Stomach (tissue), 9 donors: ENCODE data around the gene DNAJB4. TPM values are rescaled to one million over a fixed set of nuclear protein-coding genes. Genes with fewer than 3 reads are reported as not detected.
"Not testable (repeated sequence)": the region's sequence is repeated elsewhere in the genome, so short reads cannot be mapped to it uniquely, and the experiment has no call there.

Experiments used
- DNase-seq, 2 donors: peaks; one replicate each; pipeline versions ENCODE4 v3.0.0 to v3.0.0-alpha.2; 2013 to 2019
- H3K27ac ChIP-seq, 5 donors: fragments of 200-600 bp in 4 of 5; sonication (generic) in 4 of 5; one replicate each; pipeline ENCODE4 v1.5.1; 2013 to 2019; ENCODE audit warnings: mild to moderate bottlenecking in 1 of 5, moderate library complexity in 1 of 5
- H3K27me3 ChIP-seq, 3 donors: fragments of 200-600 bp; sonication (generic); one replicate each; pipeline ENCODE4 v1.5.1; 2017 to 2019; ENCODE audit warnings: mixed run types in 1 of 3
- H3K36me3 ChIP-seq, 4 donors: fragments of 200-600 bp; sonication (generic); 1 replicate in 3 of 4; 2 replicates in 1 of 4; pipeline ENCODE4 v1.5.1; 2016 to 2019
- H3K4me1 ChIP-seq, 4 donors: fragments of 200-600 bp; sonication (generic); one replicate each; pipeline ENCODE4 v1.5.1; 2016 to 2019
- H3K4me3 ChIP-seq, 4 donors: fragments of 200-600 bp; sonication (generic) in 3 of 4; one replicate each; pipeline ENCODE4 v1.5.1; 2016 to 2019; ENCODE audit warnings: mild to moderate bottlenecking in 1 of 4
- H3K9me3 ChIP-seq, 4 donors: fragments of 200-600 bp; sonication (generic); one replicate each; pipeline ENCODE4 v1.5.1; 2016 to 2019
- EP300 ChIP-seq: sonication (generic); formaldehyde crosslinking; IDR thresholded peaks from one replicate; pipeline ENCODE4 v1.6.1; 2017; ENCODE audit warnings: antibody characterized with exemption
- POLR2A ChIP-seq, 4 donors: fragments of 450-650 bp; IDR thresholded peaks; one replicate each; pipeline ENCODE4 v1.6.1; 2016; ENCODE audit warnings: antibody characterized with exemption in 4 of 4, control low read depth in 2 of 4, mild to moderate bottlenecking in 1 of 4, moderate library complexity in 1 of 4
- POLR2AphosphoS5 ChIP-seq, 3 donors: sonication (generic); formaldehyde crosslinking; IDR thresholded peaks; one replicate each; pipeline ENCODE4 v1.6.1; 2016; ENCODE audit warnings: antibody characterized with exemption in 3 of 3
- WGBS, 5 donors: extraction: QIAGEN DNeasy Blood & Tissue Kit in 3 of 5; methylation state at CpG; one replicate each; pipeline versions ENCODE4 v1.1.5 to v1.1.7; 2013 to 2018; 5-methylcytosine and 5-hydroxymethylcytosine counted together
- intact Hi-C: fragments of 100-400 bp; cut with DNase I; formaldehyde crosslinking; loops from one replicate; pipeline ENCODE4 v1.15.1; 2023; ENCODE audit warnings: low total_unique reads
- polyA plus RNA-seq, 3 donors: library from polyadenylated mRNA; stranded (reverse); fragments of 200-250 nt; gene quantifications; one replicate each; pipeline ENCODE4 v1.2.3, GENCODE V29; 2013
- total RNA-seq, 5 donors: library from RNA; depleted of rRNA; stranded (reverse); fragments of >200 nt; gene quantifications; one replicate each; pipeline versions ENCODE4 v1.1.0 to v1.2.3, GENCODE V29; 2014 to 2016
- TF ChIP-seq, protein P1 (sequence below), 7 experiments: fragments of 450-650 bp in 4 of 7; fragments of 200-600 bp in 3 of 7; sonication (generic) in 3 of 7; IDR thresholded peaks; one replicate each; pipeline ENCODE4 v1.5.1; 2016 to 2019; ENCODE audit warnings: antibody characterized with exemption in 7 of 7, control low read depth in 2 of 7, mild to moderate bottlenecking in 1 of 7
- donor health status: healthy with polysubstance abuse.
- donor health status: Bipolar disorder and iron deficiency.
- donor health status: healthy.

Gene DNAJB4
- total and polyA plus RNA-seq, 8 donors, result 7.2 to 65.7 (median 14.3) TPM

DNA sequence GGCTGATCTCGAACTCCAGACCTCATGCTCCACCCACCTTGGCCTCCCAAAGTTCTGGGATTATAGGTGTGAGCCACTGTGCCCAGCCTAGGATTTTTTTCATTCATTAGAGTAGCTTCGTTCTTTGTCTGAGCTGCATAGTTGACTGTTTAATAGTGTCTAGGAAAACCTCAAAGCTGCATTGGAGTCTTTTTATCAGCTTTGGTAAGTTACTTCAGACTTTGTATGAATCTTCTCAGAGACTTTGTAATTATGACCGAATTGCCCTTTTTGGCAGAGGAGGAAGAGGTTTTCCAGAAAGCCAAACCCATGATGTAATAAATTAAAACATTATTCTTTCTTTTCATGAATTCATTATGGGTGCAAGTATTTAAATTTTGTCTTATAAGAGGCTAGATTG is 5.1 kb downstream of the DNAJB4 start:
- intact Hi-C loops, result no loop called here
- Histone ChIP-seq H3K4me1 (peaks cover 0 to 61% (median 22%) of the 10 kb centered on the region in 4 donors), H3K9me3 (no peaks in the 10 kb centered on the region), H3K27ac (no peak overlapping the region), H3K36me3 (peaks cover 7 to 21% (median 20%) of the 10 kb centered on the region in 4 donors), H3K4me3 (peak overlapping the region in 2 of 4 donors; percentile 2 to 14), H3K27me3 (no peaks in the 10 kb centered on the region)
- WGBS, 5 donors, result 76 to 91% (median 84%) methylated on average over 3 of the region's 3 CpGs
- DNase-seq, result no peak
- TF ChIP-seq EP300 (no peak), POLR2A (IDR thresholded peaks at IDR 0.05) (no peak), POLR2AphosphoS5 (IDR thresholded peaks at IDR 0.05) (no peak)
- TF ChIP-seq, protein P1, sequence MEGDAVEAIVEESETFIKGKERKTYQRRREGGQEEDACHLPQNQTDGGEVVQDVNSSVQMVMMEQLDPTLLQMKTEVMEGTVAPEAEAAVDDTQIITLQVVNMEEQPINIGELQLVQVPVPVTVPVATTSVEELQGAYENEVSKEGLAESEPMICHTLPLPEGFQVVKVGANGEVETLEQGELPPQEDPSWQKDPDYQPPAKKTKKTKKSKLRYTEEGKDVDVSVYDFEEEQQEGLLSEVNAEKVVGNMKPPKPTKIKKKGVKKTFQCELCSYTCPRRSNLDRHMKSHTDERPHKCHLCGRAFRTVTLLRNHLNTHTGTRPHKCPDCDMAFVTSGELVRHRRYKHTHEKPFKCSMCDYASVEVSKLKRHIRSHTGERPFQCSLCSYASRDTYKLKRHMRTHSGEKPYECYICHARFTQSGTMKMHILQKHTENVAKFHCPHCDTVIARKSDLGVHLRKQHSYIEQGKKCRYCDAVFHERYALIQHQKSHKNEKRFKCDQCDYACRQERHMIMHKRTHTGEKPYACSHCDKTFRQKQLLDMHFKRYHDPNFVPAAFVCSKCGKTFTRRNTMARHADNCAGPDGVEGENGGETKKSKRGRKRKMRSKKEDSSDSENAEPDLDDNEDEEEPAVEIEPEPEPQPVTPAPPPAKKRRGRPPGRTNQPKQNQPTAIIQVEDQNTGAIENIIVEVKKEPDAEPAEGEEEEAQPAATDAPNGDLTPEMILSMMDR (IDR thresholded peaks at IDR 0.05), result no peak

DNA sequence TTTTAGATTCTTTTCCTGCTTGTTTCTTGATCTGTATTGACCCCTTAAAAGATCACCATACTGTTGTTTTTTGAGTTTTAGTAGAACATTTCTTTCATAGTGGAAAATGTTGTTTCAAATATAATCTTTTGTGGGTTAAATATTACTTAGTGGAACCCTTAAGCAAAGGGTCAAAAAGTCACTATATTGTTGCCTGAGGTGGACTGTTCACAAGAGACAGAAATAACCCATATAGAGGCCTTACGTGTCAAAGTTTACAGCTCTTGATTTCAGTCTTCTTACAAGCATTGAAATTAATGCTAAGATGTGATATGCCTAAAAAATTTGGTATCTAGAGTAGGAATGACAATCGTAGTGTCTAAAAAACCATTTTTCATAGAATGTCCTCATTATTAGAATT is 6.3 kb downstream of the DNAJB4 start:
- no peaks in the 10 kb centered on the region for H3K9me3 ChIP-seq
- H3K4me1 ChIP-seq, result peaks cover 0 to 65% (median 20%) of the 10 kb centered on the region in 4 donors
- intact Hi-C loops, result no loop called here
- peaks cover 10 to 29% (median 25%) of the 10 kb centered on the region in 4 donors for H3K36me3 ChIP-seq
- no peak for DNase-seq
- no peak overlapping the region for H3K27ac ChIP-seq
- TF ChIP-seq POLR2AphosphoS5 (IDR thresholded peaks at IDR 0.05), result no peak
- TF ChIP-seq, protein P1 (IDR thresholded peaks at IDR 0.05), result no peak
- no peak for TF ChIP-seq EP300
- no peaks in the 10 kb centered on the region for H3K27me3 ChIP-seq
- H3K4me3 ChIP-seq, result peak overlapping the region in 1 of 4 donors; percentile 10
- WGBS, 5 donors, result 84 to 97% (median 86%) methylated on average over 2 of the region's 2 CpGs

DNA sequence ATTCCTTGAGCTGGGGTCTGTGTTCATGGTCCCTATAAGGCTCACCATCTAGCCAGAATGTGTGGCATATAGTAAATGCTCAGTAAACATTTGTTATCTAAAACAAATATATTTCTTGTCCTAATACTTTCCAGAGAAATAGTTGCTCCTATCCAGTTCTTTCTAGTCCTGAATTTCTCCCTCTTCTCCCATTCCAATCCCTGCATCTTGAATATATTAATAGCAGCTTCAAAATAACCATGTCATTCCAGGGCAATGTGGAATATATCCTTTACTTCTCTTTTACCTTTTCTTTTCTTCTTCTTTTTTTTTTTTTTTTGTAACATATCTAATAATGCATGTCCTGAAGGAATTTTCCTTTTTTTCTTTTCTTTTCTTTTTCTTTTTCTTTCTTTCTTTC is 10.4 kb downstream of the DNAJB4 start:
- intact Hi-C loops, result no loop called here

DNA sequence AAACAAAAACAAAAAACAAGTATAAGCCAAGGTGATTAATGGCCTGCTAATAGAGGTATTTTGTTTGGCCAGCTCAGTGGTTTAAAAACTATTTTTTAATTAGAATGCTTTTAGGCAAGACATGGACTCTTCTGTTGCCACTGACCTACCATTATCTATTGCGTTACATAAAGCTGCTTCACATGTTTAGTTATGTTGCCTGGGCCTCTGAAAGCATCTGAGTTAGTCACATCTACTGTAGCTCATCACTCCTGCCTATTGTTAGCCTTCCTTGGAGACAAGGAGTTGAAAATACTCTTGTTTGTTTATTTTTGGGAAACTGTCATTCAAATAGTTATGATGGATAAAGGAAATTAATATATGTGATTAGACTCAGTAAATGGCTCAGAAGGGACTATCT is 14.3 kb downstream of the DNAJB4 start:
- intact Hi-C loops, result no loop called here
- H3K4me1 ChIP-seq, result peaks cover 0 to 10% (median 0%) of the 10 kb centered on the region in 4 donors
- no peaks in the 10 kb centered on the region for H3K9me3 ChIP-seq
- DNase-seq, result no peak
- TF ChIP-seq POLR2A (IDR thresholded peaks at IDR 0.05), result no peak
- no peak for TF ChIP-seq EP300
- TF ChIP-seq POLR2AphosphoS5 (IDR thresholded peaks at IDR 0.05), result no peak
- TF ChIP-seq, protein P1 (IDR thresholded peaks at IDR 0.05), result no peak
- H3K36me3 ChIP-seq, result peaks cover 10 to 33% (median 29%) of the 10 kb centered on the region in 4 donors
- no peak overlapping the region for H3K27ac ChIP-seq
- 90 to 100% (median 95%) methylated on average over 1 of the region's 1 CpG for WGBS, 5 donors
- no peak overlapping the region for H3K4me3 ChIP-seq
- no peaks in the 10 kb centered on the region for H3K27me3 ChIP-seq

More for the DNA sequence above, 10.4 kb downstream of the DNAJB4 start:
- Histone ChIP-seq H3K4me1 (peaks cover 0 to 25% (median 5%) of the 10 kb centered on the region in 4 donors), H3K27ac (no peak overlapping the region), H3K27me3 (no peaks in the 10 kb centered on the region), H3K4me3 (no peak overlapping the region), H3K9me3 (no peaks in the 10 kb centered on the region), H3K36me3 (peaks cover 10 to 47% (median 41%) of the 10 kb centered on the region in 4 donors)
- DNase-seq, result no peak
- TF ChIP-seq, protein P1 (IDR thresholded peaks at IDR 0.05), result no peak
- TF ChIP-seq POLR2AphosphoS5 (IDR thresholded peaks at IDR 0.05) (no peak), POLR2A (IDR thresholded peaks at IDR 0.05) (no peak), EP300 (no peak)

DNA sequence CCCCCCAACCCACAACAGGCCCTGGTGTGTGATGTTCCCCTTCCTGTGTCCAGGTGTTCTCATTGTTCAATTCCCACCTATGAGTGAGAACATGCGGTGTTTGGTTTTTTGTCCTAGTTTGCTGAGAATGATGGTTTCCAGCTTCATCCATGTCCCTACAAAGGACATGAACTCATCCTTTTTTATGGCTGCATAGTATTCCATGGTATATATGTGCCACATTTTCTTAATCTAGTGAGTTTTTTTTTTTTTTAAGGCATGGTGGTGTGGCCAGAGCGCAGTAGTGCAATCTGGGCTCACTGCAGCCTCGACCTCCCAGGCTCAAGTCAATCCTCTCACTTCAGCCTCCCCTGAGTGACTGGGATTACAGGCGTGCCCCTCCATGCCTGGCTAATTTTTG is 16.4 kb downstream of the DNAJB4 start:
- H3K27me3 ChIP-seq, H3K4me3 ChIP-seq, H3K9me3 ChIP-seq, DNase-seq, H3K27ac ChIP-seq, H3K4me1 ChIP-seq, intact Hi-C loops: not testable (repeated sequence)
- WGBS, 5 donors, result 92 to 98% (median 97%) methylated on average over 4 of the region's 4 CpGs
- H3K36me3 ChIP-seq, result peaks cover 0 to 21% (median 13%) of the 10 kb centered on the region in 4 donors
